CD4-positive, alpha-beta T cell treated with Interleukin-10 for 1 hour (primary cell): ENCODE results near the gene EPPIN.

Source experiments
- DNase-seq: peaks from one replicate; pipeline ENCODE4 v3.0.0-alpha.2; 2020

The EPPIN gene

DNA sequence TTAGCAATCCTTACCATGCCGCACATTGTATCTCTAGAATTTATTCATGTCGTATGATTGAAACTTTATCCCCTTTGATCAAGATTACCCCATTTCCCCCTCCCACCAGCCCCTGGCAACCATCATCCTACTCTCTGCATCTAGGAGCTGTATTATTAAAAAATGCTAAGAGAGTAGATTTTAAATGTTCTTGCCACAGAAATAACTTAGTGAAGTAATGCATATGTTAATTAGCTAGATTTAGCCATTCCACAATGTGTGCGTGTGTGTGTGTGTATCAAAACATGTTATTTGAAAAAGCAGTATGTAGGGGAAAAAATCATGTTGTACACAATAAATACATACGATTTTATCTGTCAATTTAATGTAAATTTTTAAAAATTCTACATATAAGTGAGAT, 19.9 kb downstream of the EPPIN start:
- DNase-seq, result no peak

- no peak for DNase-seq
Observed at GRCh38 chr20:45523821-45524220, 23.4 kb downstream of the EPPIN start.

GRCh38 chr20:45518282-45518681, 28.9 kb downstream of the EPPIN start:
- DNase-seq, result no peak

DNA sequence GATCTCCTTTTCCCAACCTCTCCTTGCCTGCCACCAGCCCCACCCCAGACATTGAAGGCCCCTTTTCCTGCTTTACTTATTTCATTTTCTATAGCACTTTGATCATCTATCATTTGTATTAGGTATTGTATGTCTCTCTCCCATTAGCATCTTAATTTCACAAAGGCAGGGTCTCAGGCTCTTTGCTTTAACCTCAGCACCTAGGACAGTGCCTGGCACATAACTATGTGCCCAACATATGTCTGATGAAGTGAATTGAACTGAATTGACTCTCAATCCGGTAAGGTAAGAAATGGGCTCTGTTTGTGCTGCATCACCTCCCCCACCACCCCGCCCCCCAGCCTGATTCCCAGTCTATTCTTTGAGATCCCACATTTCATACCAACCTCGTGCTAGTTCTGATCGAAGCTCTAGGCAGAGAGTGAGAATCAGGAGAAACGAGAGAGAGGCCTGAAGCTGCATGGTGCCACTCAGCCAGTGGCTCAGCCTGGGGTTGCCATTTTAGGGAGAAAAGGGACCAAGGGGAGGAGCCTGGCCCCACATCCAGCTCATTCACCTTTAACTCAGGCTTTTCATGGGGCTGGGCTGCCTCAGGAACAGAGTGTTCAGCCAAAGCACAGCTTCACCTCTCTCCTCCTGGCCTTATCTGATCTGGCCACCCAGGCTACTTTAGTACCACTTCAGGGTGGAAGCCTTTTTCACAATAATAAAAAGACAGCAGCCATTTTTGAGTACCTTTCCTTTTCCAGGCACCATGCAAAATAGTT, 31.9 kb downstream of the EPPIN start, which contains the start of gene SPINT3:
TSS of gene SPINT3 (minus strand) at position 476 of the 767 bp plus-strand sequence. CDS start at position 462, 14 bp downstream.
- no peak for DNase-seq

DNA sequence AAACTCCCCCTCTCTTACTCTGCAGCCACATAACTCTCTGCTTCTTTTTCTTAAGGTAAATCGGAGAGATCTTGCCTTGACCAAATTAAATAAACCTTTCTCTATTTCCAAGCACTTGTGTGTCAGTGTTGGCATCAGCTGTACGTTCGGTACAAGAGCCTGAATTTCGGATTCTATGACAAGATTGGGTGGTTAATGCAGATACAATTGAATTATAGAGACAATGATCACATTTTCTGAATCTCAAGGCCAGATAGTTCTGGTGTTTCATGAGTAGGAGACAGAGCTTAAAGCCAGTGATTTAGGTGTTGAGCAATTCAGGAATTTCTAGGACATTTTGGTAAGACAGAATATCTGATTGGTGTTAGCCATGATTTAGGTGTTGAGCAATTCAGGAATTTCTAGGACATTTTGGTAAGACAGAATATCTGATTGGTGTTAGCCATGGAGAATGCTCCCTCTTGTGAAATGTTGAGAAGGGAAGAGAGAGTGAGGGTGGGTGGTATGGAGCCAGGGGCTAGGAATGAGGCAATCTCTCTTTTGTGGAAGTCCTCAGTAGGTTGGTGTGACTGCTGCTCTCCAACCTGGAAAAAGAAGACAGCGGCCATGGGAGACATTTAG, 36.8 kb downstream of the EPPIN start:
- DNase-seq, result no peak

DNA sequence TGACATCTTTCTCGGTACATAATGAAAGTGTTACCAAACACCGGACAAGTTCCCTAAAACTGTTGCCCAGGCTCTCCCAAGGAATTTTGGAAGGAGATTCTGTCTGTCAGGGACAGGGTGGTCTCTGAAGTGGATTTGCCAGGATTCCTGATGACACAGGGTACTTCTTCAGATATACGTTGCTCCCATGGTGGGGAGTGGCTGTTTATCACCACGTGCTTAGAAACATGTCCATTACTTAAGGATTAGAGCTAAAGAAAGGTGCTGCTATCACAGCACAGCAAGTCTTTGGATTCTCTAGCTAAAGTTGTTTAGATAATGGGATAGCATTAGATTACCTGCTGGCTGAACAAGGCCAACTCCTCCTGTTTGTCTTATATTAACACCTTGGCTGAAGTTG, 38.1 kb downstream of the EPPIN start:
- no peak for DNase-seq

GRCh38 chr20:45508068-45508886, 38.9 kb downstream of the EPPIN start:
- DNase-seq, result no peak

GRCh38 chr20:45507011-45507820, 40.0 kb downstream of the EPPIN start:
- DNase-seq, result no peak

GRCh38 chr20:45506398-45506797, 40.8 kb downstream of the EPPIN start:
- no peak for DNase-seq

GRCh38 chr20:45503403-45503802, 43.8 kb downstream of the EPPIN start:
- DNase-seq, result no peak

GRCh38 chr20:45502561-45502960, 44.6 kb downstream of the EPPIN start:
- no peak for DNase-seq

GRCh38 chr20:45501600-45501999, 45.6 kb downstream of the EPPIN start:
- no peak for DNase-seq

DNA sequence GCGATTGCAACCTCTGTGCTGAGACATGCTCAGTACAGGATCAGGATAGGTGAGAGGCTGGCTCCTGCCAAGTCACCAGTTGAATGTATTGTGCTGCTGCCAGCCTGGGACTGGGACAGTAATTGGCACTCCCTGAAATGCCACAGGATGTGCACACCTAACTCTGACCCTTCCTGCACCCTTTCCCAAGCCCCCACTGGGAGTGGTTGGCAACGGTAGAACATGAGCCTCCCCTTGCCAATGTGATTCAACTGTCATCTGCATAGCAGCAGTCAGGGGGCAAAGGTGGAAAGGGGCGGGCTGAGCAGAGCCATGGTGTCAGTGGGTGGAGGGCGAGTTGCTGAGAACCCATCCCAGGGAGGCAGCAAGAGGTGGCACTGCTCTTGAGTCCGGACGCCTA, 47.2 kb downstream of the EPPIN start:
- no peak for DNase-seq

DNA sequence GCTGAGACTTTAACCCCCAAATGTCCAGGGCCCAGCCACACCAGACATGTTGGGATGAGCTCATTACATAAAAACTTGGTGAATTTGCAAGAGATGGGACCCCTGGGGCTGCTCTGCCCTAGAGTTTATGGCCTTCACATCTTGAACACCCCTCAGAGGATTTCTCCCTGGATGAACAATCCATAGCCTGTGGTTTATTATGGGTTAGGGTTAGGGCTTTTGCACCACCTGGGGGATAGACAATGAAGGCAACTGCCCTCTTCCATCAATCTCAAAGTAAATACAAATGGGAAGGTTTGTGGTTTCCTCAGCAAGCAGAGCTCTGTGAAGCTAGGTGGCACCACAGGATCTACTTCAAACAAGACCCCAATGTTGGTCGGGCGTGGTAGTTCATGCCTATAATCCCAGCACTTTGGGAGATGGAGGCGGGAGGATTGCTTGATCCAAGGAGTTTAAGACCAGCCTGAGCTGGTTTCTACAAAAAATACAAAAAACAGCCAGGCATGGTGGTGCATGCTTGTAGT, 49.2 kb downstream of the EPPIN start:
- DNase-seq, result no peak

DNA sequence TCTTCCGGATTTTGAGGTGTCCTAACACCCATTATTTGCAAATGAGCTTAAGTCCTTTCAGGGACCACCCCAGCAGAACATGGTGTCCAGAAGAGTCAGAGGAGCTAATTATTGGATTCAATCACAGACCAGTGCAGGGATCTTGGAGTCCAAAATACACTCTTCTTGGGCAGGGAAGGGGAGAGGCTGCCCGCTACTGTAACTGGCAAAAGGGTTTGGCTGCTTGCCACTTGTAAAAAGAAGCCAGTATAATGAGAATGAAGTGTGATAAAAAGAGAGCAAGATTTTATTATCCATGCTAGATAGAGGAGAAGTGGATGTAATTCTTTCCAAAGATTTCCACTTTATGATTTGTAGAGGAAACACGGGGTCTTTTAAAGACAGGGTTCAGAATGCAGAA, 51.0 kb downstream of the EPPIN start:
- DNase-seq, result no peak

GRCh38 chr20:45495501-45495941, 51.7 kb downstream of the EPPIN start:
- no peak for DNase-seq
